GM19023 (cell line): ENCODE data around the gene PELI2.

Experiments
- ATAC-seq: cut with Tn5 transposase; IDR thresholded peaks from one replicate; pipeline ENCODE4 v1.9.1; 2021; ENCODE audit warnings: mild to moderate bottlenecking, moderate library complexity; ENCODE audit not compliant: unreplicated experiment

The PELI2 gene

DNA sequence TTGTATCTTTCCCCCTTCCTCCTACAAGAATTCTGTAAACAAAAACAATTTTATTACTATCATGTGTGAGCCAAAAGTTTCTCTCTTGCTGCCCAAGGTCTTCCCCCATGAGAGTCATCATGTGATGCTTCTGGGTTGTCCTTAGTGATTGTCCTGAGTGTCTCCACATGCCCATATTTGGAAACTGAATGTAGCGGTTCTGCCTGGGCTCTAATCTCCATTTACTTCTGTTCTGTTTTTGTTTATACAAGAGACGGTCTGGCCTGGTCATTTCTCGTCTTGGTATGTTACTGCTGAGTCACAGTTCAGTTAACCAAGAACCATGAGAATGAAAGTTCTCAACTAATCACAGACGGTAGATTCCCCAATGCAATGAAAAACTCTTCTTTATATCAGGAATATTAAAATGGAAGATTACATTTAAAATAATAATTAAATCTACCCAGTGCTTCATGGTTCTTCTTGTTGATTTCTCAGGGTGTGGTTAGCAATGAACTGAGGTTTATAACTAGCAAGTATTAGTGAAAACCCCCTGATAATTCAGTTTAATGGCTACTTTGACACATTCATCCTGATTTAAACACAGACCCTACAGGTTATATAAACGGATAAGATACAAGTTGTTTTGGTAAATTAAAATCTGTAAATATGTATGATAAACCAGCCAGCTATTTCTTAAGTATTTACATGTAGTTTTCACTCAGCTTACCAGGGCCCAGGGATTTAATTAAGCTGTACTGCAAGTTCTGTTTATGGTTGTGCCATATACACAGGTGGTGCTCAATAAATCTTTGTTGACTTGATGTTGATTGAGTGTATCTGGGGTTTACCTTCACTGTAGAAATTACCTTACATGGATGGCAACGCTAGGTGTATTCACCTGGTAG, 81.1 kb downstream of the PELI2 start:
- no peak for ATAC-seq

DNA sequence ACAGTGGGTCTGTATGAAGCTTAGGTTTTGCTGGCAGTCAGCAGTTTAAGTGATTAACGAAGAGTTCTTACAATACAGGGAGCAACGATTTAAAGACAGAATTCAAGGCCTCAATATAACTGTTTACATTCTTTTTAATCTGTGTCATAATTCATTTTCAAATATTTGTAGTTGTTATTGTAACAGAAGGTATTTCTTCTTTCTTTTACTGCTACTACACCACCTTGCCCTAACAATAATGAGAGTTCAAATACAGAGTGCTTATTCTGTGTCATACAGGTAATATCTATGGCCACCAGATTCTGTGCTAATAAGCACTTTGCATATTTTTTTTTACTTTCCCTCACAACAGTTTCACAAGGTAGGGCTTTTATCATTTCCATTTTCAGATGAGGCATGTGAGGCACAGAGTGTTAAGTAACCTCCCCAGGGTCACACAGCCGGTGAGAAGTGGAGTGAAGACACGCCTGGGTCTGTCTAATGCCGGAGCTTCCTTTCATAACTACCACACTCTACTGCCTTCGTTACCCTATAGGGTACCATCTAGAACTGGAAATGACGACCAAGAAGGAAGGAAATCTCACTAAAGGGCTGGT, 81.9 kb downstream of the PELI2 start:
- ATAC-seq, result no peak

DNA sequence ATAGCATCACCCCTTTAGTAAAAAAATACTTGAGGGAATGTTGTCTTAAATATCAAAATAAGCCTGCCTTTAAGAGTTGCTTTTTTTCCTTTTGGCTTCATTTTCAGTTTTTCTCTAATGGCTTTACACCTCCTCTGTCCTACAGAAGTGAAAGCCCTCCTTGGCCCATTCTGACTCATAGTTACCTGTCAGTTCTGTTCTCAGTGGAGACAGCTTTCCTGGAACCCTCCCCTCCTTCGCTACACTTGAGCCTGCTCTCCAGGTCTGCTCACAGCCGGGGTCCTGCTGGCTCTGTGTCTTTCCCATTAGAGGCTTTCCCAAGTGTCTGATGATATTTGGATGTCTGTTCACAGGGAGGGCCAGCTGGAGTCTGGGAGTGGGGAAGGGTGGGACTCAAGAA, 84.0 kb downstream of the PELI2 start:
- ATAC-seq, result no peak

DNA sequence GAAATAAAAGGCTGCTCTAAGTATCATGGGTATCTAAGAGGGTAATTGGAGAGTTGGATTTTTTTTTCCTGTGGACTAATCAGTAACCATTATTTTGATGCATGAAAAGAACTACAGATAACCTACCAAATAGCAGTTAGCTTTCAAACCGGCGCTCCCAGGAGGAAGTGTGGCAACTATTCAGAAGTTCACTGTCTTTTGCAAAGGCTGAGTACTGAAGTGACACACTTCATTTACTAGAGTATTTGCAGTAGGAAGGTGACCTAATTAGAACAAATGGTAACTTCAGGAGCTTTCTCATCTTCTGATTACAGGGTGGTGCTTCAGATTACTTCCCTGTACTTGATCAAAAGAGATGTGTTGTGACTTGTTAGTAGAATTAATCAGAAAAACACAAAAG, 87.7 kb downstream of the PELI2 start:
- ATAC-seq, result no peak

DNA sequence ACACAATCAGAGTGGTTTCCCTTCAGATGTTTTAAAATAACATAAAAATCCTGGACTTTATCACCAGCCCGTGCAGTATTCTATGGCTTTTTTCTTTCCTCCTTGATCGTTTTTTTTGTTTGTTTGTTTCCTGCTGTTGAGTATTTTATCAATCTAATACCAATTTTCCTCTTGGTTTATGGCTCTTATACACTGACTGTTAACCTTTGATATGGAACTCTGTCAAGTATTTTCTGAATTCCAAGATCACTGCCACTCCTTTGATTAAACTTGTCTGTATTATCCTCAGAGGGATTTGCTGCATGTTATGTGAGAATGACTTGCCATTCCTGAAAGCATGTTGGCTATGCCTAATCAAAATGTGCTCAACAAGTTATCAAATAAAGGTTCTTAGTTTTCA, 88.4 kb downstream of the PELI2 start:
- ATAC-seq, result no peak

DNA sequence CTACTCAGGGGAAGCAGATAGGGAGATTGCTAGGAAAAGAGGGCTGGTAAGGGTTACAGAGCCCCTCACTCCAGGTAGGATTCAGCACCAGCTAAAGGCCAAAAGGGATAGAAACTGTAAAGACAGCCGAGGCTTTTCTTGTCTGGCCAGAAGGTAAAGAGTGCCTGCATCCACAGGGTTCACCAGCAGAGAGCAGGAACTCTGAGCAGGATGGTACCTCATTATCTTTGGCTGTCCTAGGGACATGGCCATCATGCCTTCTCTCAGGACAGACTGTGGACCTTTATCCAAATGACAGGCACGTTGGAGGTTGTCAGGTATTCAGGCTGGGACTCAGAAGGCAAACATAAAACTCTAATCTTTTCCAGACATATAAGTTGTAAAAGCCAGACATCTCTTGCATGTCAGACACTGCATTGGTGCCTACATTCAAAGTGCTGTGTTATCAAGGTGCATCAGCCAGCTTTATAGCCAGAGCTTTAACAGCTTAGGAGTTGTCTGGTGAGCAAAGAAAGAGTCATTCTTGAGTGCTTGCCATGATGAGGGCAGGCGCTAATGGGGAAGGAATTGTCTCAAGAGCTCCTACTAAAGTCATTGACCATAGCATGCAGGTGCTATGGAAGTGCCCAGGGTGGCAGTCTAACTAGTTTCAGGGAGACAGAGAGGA, 89.5 kb downstream of the PELI2 start:
- ATAC-seq, result no peak

DNA sequence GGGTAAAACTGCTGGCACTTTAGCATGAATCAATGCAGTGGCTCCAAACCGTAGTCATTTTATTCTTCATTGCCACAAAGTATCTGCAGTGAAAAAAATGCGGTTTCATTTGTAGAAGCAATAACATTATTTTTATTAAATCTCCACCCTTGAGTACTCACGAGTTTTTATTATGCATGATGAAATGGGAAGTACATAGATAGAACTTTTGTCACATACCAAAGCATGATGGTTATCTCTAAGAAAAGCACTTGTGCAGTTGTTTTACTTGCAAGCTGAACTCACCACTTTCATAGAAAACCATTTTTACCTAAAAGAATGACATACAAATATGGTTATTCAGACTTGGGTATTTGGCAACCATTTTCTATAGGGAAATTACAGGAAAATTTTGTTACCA, 90.3 kb downstream of the PELI2 start:
- ATAC-seq, result no peak

DNA sequence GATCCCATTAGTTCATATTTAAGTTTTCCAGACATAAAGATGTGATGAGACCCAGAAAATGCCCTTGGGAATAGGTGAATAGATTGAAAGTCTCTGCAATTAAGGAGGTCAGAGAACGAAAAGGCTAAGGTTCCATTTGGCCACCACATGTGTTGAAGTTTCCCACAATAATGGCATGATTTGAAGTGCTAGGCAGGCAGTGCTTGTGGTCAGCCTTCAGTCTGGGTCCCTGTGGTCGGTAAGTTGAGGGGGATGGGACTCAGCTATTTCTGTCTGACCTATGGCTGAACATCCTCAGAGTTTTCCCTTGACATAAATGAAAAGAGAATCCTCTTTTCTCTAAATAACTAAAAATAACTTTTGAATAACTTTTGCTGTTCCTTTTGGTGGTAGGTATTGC, 92.4 kb downstream of the PELI2 start:
- ATAC-seq, result no peak

DNA sequence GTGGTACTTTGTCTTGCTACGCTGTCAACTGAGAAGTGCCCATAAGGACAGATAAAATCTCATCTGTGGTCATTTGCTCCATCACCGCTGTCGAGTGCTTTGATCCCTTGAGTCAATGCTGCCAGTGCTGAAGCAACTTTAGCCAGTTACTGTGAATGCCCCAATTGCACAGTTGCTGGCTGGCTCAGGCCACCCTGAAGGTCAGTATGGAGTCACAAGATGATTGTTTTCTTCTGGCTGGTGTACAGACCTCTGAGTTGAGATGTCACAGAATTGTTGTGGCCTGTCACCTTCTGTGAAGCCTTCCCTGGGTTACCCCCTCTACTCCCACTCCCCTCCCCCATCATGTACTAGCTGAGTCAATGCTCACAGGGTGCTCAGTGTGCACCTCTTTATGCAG, 92.9 kb downstream of the PELI2 start:
- ATAC-seq, result no peak

DNA sequence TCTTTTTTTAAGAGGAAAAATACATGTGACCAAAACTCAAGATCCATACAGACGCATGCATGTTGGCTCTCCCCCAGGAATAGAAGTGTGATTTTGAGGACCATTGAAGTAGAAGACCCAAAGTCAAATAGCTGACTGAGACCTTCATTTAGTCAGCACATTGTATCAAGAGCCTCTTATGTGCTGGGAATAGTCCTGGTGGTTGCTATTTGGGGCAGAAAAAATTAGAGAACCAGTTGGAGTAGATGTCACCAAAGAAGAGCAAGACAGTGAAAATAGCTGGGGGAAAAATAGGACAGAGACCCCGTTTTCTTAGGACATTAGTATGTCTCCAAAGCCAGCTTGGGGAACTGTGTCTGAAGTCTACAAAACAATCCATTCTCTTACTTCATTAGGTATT, 93.6 kb downstream of the PELI2 start:
- no peak for ATAC-seq

DNA sequence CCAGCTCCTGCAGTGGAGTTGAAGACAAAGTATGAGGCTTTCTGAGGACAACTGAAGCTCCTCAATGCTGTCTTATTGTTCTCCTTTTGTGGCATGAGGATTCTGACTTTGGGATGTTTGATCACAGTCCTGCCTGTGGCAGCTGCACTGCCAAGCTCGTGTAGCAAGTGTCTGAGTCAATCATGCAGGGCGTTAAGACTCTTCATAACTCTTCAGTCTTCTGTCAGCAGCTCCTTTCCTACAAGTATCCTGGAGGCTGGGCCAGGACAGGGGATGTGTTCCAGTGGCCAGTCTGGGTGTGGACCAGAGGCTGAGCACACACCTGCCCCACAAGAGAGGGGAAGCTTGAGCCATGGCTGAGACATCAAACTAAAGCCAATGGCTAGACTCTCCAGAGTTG, 94.3 kb downstream of the PELI2 start:
- ATAC-seq, result no peak

DNA sequence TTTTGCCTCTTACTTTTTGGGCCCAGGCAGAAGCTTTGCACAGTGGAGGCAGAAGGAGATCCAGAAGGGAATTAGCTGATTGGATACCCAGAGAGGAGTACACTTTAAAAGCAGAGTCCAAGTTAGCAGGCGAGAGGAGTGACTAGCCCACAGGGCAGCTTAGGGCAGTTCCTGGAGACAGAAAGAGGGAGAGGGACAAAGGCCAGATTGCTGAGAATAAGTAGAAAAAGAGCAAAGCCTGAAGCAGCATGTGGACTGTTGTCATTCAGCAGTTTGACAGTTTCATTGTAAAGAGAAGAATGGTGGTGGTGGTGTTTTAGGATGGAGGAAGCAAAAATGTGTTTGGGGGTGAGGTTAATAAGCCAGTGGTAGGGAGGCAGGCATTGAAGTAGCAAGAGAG, 95.1 kb downstream of the PELI2 start:
- ATAC-seq, result no peak

DNA sequence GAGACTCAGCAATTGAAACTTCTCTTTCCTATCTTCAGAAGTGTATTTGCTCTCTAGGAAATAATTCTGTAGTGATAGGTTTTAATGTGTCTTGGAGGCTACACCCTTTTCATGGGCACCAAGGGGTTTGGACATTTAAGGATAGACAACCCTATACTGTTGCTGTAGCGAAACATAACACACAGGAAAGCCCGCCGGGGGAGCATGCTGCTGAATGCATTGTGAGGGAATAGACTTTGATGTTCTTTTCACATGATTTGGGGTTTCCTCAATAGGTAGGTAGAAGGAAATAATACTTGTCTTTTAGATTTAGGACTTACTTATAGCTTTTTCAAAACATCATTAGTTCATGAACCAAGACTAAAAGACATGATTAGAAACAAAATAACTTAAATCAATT, 97.0 kb downstream of the PELI2 start:
- no peak for ATAC-seq

DNA sequence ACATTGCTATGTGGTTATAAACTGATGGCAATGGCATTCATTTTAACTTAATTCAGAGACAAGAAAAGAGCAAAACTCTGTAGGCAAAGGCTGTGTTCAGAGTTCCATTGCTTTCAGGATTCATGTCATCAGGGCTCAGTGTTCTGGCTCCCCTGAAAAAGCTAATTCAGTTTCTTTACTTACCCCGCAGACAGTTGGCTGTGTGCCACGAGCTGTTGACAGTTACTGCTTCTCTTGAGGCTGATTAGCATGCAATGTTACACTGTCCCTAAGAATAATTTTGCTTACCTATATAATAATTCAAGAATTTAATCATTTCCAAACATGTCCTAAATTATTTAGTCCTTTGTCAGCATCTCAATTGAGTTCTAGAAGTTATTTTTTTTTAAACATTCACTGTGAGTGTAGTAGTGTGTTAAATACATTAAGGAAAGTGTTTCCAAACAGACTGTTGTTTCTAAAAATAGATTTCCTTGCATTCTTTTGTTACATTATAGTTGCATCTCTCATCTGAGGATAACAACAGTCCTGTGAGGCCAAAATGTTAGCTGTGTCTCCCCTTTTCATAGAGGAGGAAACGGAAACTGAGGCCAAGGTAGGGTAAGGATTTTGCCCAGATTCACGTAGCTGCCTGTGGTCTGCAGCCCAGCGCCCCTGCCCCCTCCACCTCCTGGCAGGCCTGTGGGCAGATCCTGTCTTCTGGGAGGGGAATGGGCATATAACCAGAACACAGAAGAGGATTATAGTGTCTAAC, 98.6 kb downstream of the PELI2 start:
- ATAC-seq, result no peak

DNA sequence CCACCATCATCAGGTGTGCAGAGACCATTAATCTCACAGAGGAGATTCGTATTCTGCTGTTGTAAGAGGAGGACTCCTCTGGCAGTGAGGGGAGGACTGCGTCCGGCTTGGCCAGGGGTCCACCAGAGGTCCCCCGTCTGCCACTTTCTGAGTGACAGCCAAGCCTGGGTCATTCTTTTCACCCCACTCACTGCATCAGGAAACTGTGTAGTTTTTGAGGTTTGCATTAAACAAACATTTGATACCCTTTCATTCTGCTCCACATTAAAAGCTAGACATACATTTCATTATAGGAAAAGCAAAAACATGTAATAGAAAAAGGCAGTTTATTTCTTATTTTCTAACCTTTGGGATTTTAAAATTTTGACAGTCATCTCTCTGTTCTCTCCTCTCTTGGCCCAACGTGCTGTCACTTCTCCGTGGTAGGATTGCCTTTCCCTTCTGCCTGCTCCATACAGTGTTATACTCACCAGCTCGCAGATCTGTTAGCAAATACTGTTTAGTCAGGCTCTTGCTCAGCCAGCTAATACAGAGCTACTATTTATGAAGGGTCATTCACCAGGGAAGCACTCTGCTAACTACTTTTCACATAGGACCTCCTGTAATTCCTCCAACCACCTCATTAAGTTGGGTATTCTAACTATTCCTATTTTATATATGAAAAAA, 99.3 kb downstream of the PELI2 start:
- no peak for ATAC-seq

DNA sequence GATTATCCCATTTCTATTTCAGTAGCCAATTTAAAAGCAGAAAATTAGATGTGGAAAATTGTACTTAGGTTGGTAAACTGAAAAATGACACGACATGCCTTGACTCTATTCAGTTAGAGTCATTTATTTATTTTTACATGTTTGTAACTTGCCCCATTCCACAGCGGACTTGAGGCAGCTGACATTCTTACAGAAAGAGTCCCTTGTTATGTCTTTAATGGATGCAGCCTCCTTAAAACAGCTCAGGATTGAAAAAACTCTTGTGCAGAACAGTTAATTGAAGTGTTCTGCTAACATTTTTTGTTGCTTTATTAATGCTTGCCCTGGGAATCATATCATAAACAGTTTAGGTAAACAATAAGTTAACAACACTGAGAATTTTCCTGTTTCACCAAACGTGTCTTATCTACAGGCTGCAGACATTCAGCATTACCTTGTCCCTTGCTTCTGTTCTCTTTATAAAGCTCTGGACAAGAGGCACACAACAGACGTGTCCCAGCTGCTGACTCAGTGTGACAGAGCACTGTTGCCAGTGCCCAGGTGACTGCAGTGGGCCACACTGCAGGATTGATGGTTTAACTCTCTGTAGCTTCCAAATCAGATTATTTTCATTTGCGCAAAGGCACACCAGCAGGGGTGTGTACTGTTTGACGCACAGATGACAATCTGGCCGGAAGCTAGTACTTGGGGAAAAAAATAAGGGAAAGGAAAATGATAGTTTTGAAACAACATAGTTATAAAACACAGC, 101.6 kb downstream of the PELI2 start:
- ATAC-seq, result no peak

DNA sequence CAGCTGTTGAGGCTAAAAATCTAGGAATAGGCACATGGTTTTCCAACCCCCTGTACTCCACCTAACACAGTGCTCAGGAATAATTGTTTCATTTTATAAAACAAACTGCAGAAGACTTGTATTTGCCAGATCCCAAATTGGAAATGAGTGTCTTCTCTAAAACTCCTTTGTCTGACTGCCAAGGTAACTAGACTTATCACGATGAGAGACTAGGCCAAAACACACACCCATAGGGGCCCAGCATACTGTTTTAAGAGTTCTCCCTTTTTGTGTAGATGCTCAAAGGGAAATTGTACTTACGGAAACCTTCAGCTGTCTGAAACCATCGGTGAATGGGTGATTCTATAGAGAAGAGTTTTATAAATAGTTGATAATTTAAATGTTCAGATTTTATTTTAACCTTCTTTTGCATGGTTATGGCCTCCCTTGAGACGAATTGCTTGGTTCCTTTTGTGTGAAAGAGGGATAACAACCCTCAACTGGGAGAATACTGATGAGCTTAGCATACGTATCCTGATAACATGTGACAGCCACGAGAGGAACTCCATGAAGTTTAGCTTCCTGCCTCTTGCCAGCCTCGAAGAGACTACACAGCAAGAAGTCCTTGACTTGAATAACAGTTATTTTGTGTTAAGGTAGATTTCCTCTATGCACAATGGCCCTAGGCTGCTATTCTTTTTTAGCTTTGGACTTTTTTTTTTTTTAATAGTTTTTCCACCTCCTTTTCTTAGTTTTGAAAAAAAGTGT, 103.3 kb downstream of the PELI2 start:
- no peak for ATAC-seq

DNA sequence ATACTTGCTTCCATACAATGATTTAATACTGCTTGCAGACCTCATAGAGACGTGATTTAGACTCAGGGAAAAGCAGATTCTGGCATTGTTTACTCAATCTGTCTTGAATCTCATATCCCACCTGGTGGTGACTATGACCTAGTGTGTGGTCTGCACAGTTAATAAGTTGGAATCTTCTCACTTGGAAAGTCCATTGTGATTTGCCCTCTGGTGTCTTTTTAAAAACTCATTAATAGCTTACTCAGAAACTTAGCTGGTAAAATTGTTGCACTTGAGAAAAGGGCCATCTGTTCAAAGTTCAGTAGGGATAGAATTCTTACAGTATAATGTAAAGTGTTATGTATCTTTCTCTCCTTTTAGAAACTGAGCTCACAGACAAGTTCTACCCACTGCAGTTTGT, 106.0 kb downstream of the PELI2 start:
- ATAC-seq, result no peak
